Osteoblast (primary cell): ENCODE data around the gene CCDC33. TPM values are rescaled to one million over a fixed set of nuclear protein-coding genes. Genes with fewer than 3 reads are reported as not detected.

ENCODE experiments used
- DNase-seq: peaks from one replicate; pipeline ENCODE4 v3.0.0; 2011; ENCODE audit warnings: low spot score, mixed read lengths; ENCODE audit not compliant: insufficient read length; ENCODE audit errors: missing footprints
- H2AFZ ChIP-seq: 2 replicates; pipeline ENCODE4 v1.6.0; 2011; ENCODE audit warnings: mild to moderate bottlenecking, low read length
- H3K27ac ChIP-seq: 2 replicates; pipeline ENCODE4 v1.5.1; 2011; ENCODE audit warnings: mild to moderate bottlenecking, low read depth, low read length, moderate library complexity
- H3K27me3 ChIP-seq: 2 replicates; pipeline ENCODE4 v1.6.0; 2012; ENCODE audit warnings: mild to moderate bottlenecking, control low read depth, inconsistent platforms, low read length, moderate library complexity; ENCODE audit not compliant: insufficient read depth
- H3K36me3 ChIP-seq: 2 replicates; pipeline ENCODE4 v1.5.1; 2011; ENCODE audit warnings: mild to moderate bottlenecking, low read length, control low read depth, moderate library complexity; ENCODE audit not compliant: insufficient read depth
- H3K4me1 ChIP-seq: 2 replicates; pipeline ENCODE4 v1.5.1; 2011; ENCODE audit warnings: mild to moderate bottlenecking, low read length, control low read depth, moderate library complexity; ENCODE audit not compliant: insufficient read depth
- H3K4me2 ChIP-seq: 2 replicates; pipeline ENCODE4 v1.6.0; 2011; ENCODE audit warnings: mild to moderate bottlenecking, low read length; ENCODE audit not compliant: insufficient read depth
- H3K4me3 ChIP-seq: fragments of 200-600 bp; sonication (generic); 3 replicates; pipeline ENCODE4 v1.5.1; 2012; ENCODE audit warnings: mild to moderate bottlenecking, low read length, inconsistent platforms; ENCODE audit not compliant: insufficient read depth
- H3K79me2 ChIP-seq: 2 replicates; pipeline ENCODE4 v1.6.0; 2012; ENCODE audit warnings: mild to moderate bottlenecking, low read length, control low read depth, inconsistent platforms; ENCODE audit not compliant: insufficient read depth
- H3K9me3 ChIP-seq: 2 replicates; pipeline ENCODE4 v1.5.1; 2011; ENCODE audit warnings: low read depth, low read length, control low read depth
- H4K20me1 ChIP-seq: 2 replicates; pipeline ENCODE4 v1.6.0; 2012; ENCODE audit warnings: mild to moderate bottlenecking, low read length, control low read depth; ENCODE audit not compliant: insufficient read depth
- total RNA-seq: library from RNA; depleted of rRNA; stranded (reverse); fragments of >200 nt; gene quantifications from 2 replicates; pipeline ENCODE4 v1.2.3, GENCODE V29; 2012
- TF ChIP-seq, protein P1 (sequence below): IDR thresholded peaks from 2 replicates; pipeline ENCODE4 v1.5.1; 2011; ENCODE audit warnings: mild to moderate bottlenecking, low read depth, low read length, moderate library complexity; ENCODE audit errors: extremely low read depth

CCDC33 gene
- total RNA-seq, 1 donor, result not detected

DNA sequence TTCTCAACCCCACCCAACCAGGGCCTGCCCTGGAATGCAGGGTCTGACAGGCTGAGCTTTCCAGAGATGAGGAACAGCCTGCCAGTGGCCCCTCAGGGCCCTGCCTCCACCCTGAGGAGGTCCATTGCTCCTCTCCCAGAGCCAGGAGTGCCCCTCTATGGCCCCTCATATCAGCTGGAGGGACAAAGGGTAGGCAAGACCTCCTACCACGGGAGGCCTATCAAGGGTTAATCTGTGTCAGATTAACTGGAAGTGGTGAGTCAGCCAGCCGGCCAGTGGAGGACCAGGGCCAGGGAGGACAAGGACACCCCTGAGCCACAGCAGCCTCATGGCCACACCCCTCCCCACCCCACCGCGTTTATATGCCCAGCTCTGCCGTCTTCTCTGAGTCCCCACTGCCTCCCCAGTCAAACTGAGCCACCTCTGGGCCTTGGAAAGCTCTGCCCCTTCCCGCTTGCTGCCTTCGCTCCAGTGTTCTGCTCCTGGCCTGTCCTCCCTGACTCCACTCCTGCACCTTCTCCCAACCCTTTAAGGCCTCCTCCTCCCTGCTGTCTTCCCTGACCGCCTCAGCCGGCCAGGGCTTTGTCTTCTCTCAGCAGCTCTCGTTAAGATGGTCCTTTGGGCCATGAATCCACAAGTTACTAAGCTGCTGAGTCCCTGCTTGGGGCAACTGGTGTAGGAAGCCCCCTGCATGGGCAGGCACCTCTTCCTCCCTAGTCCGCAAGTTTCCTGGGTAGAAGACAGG, 6.5 kb downstream of the CCDC33 start:
- no peak overlapping the region for H3K4me2 ChIP-seq
- H3K4me3 ChIP-seq, result no peak overlapping the region
- peaks cover 4% of the 10 kb centered on the region for H4K20me1 ChIP-seq
- H3K9me3 ChIP-seq, result no peaks in the 10 kb centered on the region
- no peaks in the 10 kb centered on the region for H3K36me3 ChIP-seq
- H3K4me1 ChIP-seq, result peaks cover 19% of the 10 kb centered on the region
- DNase-seq, result peak; percentile 95
- no peak overlapping the region for H2AFZ ChIP-seq
- H3K27me3 ChIP-seq, result peaks cover 11% of the 10 kb centered on the region
- H3K27ac ChIP-seq, result no peak overlapping the region
- no peaks in the 10 kb centered on the region for H3K79me2 ChIP-seq
- TF ChIP-seq, protein P1, sequence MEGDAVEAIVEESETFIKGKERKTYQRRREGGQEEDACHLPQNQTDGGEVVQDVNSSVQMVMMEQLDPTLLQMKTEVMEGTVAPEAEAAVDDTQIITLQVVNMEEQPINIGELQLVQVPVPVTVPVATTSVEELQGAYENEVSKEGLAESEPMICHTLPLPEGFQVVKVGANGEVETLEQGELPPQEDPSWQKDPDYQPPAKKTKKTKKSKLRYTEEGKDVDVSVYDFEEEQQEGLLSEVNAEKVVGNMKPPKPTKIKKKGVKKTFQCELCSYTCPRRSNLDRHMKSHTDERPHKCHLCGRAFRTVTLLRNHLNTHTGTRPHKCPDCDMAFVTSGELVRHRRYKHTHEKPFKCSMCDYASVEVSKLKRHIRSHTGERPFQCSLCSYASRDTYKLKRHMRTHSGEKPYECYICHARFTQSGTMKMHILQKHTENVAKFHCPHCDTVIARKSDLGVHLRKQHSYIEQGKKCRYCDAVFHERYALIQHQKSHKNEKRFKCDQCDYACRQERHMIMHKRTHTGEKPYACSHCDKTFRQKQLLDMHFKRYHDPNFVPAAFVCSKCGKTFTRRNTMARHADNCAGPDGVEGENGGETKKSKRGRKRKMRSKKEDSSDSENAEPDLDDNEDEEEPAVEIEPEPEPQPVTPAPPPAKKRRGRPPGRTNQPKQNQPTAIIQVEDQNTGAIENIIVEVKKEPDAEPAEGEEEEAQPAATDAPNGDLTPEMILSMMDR, result no peak

DNA sequence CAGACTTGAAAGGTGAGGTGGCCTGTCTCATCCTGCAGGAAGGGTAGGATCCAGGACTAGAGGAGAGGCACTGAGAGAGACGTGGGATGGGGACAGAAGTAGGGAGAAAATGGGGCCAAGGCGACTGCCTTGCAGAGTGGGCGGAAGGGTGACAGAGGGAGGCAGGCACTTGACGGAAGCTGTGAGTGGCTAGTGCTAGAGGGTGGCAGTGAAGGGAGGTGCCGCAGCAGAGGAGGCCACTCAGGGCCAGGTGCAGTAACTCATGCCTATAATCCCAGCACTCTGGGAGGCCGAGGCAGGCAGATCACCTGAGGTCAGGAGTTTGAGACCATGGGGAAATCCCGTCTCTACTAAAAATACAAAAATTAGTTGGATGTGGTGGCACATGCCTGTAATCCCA, 7.3 kb downstream of the CCDC33 start:
- no peak for DNase-seq
- Histone ChIP-seq H3K4me3 (no peak overlapping the region), H3K36me3 (no peaks in the 10 kb centered on the region), H3K4me1 (peaks cover 19% of the 10 kb centered on the region), H3K27ac (no peak overlapping the region), H2AFZ (no peak overlapping the region), H3K79me2 (no peaks in the 10 kb centered on the region), H3K4me2 (no peak overlapping the region), H3K9me3 (no peaks in the 10 kb centered on the region), H3K27me3 (peaks cover 11% of the 10 kb centered on the region), H4K20me1 (peaks cover 4% of the 10 kb centered on the region)
- TF ChIP-seq, protein P1, result no peak

DNA sequence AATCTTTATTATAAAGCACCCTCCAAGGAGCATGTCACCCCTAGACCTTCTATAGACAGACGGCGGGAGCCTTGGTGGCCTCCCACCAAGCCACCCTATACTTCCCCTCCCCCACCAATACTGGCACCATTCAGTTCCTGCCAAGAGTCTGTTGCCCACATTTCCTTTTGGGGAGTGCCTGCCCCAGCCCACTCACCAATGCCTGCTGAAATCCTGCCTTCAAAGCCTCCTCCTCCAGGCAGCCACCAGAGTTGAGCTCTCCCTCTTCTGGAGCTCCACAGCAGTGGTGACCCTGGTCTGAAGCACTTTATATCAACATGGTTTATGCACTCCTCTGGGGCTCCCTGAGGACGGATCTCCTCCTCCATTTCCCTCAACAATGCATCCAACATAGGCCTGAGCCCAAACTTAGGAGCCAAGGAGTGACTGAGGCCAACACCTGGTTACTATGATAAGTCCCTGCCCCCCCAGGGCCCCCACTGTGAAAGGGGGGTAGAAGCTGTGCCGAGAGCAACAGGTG, 8.8 kb downstream of the CCDC33 start:
- Histone ChIP-seq H3K79me2 (no peaks in the 10 kb centered on the region), H3K4me3 (no peak overlapping the region), H3K4me2 (no peak overlapping the region), H3K27me3 (peaks cover 11% of the 10 kb centered on the region), H3K4me1 (peaks cover 15% of the 10 kb centered on the region), H4K20me1 (peaks cover under 1% of the 10 kb centered on the region), H3K9me3 (no peaks in the 10 kb centered on the region), H3K27ac (no peak overlapping the region), H3K36me3 (no peaks in the 10 kb centered on the region), H2AFZ (no peak overlapping the region)
- peak; percentile 62 for DNase-seq
- TF ChIP-seq, protein P1, result no peak

DNA sequence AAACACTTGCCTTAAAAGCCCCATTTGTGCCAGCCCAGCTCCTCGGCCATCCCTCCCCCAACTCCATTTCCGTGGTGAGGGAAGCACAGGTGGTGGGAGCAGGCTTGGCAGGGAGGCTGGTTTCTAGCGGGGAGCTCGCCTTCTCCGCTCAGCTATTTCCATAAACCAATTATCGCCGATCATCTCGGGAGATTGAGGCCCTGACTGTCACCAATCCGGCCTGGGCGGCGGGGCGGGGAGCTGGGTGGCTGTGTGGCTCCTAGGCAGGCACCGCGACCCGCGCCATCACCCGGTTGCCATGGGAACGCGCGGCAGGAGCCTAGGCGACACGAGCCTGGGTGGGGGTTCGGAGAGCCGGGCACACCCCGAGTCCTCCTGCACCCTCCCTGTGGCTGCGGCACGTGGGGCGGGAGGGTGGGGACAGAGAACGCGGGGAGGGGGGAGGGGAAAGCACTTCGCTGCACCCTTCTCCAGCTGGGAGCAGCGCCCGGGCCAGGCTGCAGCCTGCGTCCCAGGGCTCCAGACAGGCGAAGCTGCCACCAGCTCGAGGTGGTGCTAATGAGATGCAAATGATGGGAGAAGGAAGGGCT, 9.3 kb downstream of the CCDC33 start:
- H3K4me3 ChIP-seq, result peak overlapping the region; percentile 33
- H4K20me1 ChIP-seq, result no peaks in the 10 kb centered on the region
- no peak overlapping the region for H3K27ac ChIP-seq
- H3K4me2 ChIP-seq, result no peak overlapping the region
- peaks cover 11% of the 10 kb centered on the region for H3K27me3 ChIP-seq
- no peaks in the 10 kb centered on the region for H3K79me2 ChIP-seq
- peaks cover 10% of the 10 kb centered on the region for H3K4me1 ChIP-seq
- TF ChIP-seq, protein P1, result no peak
- H3K36me3 ChIP-seq, result no peaks in the 10 kb centered on the region
- no peaks in the 10 kb centered on the region for H3K9me3 ChIP-seq
- no peak overlapping the region for H2AFZ ChIP-seq
- peak; percentile 86 for DNase-seq
